GM19023 (cell line): ENCODE results near the gene NDUFB11.
"Not testable (repeated sequence)": the region's sequence is repeated elsewhere in the genome, so short reads cannot be mapped to it uniquely, and the experiment has no call there.

Experiments used
- ATAC-seq: cut with Tn5 transposase; IDR thresholded peaks from one replicate; pipeline ENCODE4 v1.9.1; 2021; ENCODE audit warnings: mild to moderate bottlenecking, moderate library complexity; ENCODE audit not compliant: unreplicated experiment

NDUFB11 gene

DNA sequence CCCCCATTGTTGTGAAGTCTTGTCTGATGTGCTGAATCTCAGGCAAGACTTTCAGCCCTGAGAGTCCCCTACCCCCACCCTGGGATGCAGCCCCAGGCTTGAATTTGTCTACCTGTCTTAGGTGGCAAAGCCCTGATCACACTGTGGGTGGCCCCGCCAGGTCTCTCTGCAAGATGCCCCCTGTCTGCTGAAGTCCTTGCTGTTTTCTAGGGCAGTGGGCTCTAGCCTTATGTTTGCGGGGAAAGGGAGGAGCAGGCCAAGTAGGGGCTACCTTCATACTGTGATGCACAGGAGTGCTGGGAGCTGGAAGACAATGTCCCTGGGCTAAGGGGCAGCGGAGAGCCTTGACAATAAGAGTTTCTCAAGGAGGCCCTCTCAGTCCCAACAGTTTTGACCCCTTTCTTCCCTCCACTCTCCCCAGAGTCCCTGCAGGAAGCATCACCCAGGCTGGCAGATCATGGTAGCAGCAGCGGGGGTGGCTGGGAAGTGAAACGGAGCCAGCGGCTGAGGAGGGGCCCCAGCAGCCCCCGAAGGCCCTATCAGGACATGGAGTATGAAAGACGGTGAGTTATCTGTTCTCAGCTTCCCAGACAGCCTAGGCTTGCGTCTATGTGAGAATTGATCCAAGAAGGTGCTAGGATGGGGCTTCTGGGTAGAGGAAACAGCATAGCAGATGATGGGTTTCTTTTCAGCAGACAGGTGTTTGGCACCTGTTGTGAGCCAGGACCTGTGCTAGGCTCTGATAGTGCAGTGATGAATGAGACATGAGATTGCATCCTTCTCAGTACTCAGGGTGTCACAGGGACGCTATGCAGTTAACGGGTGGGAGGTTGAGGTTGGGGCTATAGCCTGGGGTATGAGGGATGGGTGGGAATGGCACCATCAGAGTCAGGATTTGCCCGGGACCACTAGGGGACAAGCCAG lies 2.7 kb upstream of the NDUFB11 start:
- ATAC-seq, result no peak

DNA sequence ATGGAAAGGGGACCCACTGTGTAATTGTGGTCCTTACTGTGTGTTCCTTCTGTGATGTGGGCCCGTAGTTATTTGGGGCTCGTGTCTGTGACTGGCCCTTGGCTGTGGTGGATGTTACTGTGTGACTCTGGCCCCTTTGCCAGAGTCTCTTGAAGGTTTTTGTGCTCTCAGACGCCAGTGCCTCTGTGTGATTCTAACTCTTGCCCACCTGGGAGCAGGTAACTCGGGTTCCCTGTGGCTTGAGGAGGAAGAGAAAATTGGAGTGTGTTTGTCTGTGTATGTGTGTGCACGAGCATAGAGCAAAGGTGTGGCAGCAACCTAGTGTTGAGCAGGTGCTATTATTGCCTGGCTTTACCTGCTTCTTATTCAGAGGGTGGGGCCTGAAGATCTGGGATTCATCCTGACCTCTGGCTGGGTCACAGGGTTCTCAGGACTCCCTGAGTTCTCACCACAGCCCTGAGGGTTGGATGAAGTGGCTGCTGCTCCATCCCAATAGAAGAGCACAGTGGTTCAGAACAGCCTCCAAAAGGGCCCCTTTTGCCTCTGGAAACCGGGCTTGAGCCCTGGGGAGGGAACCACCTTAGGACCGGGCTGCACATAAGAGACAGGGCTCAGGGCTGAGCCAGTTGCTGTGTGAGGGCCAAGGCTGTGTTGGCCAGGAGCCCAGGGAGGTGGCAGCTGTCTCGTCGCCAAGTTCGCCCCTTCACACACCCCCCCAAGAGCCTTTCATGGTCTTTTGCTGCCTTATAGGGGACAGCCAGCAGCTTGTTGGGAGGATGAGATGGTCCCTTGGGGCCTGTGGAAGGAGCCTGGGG lies 1.8 kb upstream of the NDUFB11 start:
- no peak for ATAC-seq

DNA sequence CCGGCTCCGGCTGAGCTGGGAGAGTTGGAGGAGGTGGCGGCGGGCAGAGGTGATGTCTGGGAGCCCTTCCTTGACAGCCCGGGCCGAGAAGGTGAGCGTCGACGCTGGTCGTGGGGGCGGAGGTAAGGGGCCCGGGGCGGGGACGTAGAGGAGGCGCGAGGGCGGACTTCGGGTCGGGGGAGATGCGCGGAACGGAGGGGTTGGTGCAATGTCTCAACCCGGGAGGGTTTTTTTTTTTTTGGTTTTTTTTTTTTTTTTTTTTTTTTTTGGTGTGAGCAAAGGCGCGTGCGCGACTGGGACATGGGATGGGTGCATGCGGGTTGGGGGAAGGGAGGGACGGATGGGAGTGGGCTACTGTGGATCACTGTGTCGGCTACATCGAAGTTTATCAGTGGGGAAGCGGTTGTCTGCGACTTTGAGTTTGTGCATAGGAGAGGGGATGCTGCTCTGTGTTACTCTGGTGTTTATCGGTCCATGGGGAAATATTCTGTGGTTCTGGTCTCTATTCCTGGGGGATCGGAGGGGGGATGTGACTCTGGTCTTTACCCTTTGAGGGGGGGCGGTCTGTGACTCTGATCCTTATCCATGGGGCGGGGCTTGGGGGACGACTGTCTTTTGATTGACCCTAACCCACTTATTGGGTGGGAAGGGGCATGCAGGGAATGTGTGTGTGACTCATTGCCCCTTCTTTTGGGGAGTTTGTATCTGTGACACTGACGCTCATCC lies 1.1 kb upstream of the NDUFB11 start:
- peak; percentile 30 for ATAC-seq

DNA sequence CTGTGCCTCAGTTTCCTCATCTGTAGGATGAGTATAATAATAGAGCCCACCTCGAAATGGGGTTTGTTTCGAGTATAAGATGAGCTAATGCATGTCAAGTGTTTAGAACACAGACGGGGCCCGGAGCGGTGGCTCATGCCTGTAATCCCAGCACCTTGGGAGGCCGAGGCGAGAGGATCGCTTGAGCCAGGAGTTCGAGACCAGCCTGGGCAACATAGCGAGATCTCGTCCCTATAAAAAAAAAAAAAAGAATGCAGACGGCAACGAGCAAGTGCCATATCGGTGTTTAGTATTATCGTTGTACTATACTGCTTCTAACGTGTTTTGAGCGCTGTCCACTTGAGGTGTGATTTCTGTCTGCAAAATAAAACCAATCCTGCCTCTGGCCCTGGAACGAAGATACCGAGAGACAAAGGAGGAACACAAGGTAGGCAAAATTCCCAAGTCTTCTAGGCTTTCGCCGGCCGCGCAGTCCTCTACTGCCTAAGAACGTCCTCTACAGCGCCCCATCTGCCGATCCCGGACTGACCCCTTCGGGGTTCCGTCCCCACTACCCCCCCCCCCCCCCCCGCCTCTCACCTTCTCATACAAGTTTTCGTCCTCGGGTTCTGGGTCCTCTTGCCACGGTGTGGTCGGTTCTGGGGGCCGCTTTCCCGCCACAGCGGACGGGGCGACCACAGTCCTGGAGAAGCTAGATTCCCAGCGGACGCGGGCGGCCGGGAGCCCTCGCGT lies 442 bp downstream of the NDUFB11 start:
- peak; percentile 6 for ATAC-seq

DNA sequence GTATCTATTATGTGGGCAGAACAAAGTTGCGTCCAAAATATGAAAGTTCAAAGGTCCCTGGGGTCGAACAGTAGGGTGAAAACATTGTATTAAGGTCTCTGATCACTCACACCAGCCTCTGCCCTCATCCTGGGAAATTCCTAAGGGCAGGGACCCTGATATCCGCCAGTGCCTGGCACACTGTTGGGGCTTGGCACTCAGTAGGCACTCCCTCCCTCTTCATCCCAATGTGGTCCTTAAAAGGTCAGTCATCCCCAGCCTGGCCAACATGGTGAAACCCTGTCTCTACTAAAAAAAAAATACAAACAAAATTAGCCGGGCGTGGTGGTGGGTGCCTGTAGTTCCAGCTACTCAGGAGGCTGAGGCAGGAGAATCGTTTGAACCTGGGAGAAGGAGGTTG lies 6.3 kb downstream of the NDUFB11 start:
- no peak for ATAC-seq

DNA sequence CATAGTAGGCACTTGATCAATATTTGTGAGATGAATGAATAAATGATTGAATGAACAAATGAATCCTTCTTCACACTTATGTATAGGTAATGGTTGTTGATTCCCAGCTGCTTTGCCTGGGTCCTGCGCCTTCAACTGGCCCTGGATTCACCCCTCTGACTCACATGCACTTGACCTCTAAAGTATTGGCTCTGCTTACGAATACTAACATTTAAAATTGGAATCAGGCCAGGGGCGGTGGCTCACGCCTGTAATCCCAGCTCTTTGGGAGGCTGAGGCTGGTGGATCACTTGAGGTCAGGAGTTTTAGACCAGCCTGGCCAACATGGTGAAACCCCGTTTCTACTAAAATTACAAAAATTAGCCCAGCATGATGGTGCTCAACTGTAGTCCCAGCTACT lies 8.9 kb downstream of the NDUFB11 start:
- not testable (repeated sequence) for ATAC-seq

DNA sequence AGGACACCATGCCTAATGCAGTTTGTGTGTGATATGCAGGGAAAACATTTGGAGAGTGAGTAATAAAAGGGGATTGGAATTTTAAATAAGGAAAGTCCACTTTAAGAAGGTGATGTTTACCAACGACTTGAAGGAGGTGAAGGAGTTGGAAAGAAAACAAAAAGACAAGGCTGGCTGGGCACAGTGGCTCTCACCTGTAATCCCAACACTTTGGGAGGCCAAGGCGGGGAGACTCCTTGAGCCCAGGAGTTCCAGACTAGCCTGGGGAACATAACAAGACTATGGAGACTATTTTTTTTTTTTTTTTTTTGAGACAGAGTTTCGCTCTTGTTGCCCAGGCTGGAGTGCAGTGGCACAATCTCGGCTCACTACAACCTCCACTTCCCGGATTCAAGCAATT lies 11.0 kb downstream of the NDUFB11 start:
- no peak for ATAC-seq

DNA sequence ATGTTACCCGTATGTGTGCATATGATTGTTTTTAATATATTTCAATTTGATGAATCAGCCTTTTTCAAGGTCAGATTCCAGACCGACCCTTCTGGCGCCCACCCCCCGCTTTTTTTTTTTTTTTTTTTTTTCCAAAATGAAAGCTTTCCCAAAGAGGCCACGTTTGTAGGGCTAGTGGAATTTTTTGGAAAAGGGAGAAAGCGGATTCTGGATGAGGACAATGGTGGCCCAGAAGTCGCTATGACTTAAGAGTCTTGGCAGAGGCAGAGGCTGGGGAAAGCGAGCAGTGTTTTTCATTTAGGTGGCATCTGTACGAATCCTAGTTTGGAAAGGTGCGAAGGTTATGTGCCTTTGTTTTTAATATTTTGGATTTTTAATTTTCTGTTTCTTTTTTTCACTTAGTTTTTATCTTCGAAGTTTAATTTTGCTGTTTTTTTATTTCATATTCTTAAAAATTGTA lies 14.6 kb downstream of the NDUFB11 start:
- ATAC-seq, result no peak

DNA sequence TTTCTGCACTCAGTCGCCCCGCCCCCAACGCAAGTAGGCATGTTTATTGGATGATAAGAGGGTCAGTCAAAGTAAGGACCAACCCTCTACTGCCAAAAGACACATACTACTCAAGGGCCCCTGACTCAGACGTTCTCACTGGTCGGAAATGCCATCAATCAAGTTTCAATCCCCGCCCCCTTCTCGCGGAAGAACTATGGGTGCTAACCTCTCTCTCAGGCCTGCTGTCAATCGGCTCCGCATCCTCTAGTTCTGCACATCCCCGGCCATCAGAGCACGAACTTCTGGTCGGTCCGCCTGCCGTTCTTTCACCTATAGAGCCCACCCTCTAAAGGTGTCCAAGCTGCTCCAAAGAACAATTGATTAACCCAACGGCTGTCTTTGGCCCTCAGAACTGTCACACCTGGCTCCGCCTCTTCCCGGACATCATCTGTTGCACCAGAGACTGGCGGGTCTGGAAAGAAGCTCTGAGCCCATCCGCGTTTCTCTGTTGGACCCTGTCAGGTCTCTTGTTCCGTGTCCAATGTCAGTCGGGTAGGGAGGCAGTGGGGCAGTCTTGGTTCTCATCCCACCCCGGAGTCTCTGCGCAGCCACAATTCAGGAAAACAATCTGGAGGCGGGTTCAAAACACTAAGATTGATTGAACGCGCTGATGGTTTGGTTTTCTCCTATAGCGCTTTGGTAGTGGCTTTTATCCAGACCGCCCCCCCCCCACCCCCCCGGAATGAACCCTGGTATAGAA lies 15.2 kb downstream of the NDUFB11 start:
- ATAC-seq, result peak; percentile 96

DNA sequence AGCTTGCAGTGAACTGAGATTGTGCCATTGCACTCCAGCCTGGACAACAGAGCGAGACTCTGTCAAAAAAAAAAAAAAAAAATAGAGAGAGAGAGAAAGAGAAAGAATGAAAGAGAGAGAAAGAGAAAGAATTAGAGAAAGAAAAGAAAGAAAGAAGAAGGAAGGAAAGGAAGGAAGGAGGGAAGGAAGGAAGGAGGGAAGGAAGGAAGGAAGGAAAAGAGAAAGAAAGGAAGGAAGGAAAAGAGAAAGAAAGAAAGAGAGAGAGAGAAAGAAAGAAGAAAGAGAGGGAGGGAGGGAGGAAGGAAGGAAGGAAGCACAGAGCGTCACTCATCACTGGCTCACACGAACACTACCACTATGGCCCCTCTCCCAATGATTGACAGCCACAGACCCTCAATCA lies 20.0 kb downstream of the NDUFB11 start:
- ATAC-seq, result not testable (repeated sequence)

DNA sequence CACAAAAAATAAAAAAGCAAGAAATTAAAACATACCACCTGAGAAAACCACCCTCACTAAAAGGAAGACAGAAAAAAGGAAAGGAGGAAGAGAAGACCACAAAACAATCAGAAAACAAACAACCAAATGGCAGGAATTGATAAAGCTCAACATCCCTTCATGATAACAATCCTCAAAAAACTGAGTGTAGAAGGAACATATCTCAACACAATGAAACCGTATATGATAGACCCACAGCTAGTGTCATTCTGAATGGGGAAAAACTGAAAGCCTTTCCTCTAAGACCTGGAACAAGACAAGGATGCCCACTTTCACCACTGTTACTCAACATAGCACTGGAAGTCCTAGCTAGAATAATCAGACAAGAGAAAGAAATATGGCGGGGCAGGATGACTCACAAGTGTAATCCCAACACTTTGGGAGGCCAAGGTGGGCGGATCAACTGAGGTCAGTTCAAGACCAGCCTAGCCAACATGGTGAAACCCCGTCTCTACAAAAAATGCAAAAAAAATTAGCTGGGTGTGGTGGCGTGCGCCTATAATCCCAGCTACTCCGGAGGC lies 27.9 kb downstream of the NDUFB11 start:
- not testable (repeated sequence) for ATAC-seq

DNA sequence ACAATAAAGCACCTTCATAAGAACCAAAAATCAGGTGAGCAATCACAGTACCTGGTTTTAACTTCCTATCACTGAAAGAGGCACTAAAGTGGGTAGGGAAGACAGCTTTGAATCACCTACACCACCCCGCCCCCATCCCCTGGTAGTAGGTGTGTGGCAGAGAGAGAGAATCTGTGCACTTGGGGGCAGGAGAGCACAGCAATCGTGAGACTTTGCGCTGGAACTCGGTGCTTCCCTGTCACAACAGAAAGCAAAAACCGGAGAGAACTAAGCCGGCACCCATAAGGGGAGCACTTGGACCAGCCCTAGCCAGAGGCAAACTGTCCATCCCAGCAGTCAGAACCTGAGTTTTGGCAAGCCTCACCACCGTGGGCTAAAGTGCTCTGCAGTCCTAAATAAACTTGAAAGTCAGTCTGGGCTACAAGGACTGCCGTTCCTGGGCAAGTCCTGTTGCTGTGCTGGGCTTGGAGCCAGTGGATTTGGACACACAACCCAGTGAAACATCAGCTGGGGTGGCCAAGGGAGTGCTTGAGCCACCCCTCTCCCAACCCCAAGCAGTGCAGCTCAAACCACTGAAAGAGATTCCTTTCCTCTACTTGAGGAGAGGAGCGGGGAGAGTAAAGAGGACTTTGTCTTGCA lies 32.1 kb downstream of the NDUFB11 start:
- no peak for ATAC-seq

DNA sequence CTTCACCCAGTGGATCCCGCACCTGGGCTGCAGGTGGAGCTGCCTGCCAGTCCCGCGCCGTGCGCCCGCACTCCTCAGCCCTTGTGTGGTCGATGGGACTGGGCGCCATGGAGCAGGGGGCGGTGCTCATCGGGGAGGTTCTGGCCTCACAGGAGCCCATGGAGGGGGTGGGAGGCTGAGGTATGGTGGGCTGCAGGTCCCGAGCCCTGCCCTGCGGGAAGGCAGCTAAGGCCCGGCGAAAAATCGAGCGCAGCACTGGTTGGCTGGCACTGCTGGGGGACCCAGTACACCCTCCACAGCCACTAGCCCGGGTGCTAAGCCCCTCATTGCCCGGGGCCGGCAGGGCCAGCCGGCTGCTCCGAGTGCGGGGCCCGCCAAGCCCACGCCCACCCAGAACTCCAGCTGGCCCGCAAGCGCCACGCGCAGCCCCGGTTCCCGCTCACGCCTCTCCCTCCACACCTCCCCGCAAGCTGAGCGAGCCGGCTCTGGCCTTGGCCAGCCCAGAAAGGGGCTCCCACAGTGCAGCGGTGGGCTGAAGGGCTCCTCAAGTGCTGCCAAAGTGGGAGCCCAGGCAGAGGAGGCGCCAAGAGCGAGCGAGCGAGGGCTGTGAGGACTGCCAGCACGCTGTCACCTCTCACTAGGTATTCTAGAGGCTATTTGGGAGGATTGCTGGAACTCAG lies 33.4 kb downstream of the NDUFB11 start:
- ATAC-seq, result not testable (repeated sequence)

DNA sequence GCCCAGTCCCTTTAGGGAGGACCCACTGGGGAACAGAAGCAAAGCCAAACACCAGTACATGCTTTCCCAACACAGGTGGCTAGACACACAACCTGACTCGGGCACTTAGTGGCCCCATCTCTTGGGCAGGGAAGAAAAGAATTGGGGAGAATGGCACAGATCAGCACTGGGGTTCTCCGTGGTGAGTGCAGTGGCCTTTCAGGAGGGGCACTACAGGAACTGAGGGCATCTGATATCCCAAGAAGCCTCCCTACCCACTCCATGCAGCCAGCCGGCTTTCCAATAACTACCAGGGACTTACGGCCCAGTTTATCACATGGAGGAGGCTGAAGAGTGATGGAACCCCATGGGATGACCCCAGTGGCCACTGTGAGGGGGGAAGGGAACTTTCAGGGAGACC lies 43.3 kb downstream of the NDUFB11 start:
- no peak for ATAC-seq

DNA sequence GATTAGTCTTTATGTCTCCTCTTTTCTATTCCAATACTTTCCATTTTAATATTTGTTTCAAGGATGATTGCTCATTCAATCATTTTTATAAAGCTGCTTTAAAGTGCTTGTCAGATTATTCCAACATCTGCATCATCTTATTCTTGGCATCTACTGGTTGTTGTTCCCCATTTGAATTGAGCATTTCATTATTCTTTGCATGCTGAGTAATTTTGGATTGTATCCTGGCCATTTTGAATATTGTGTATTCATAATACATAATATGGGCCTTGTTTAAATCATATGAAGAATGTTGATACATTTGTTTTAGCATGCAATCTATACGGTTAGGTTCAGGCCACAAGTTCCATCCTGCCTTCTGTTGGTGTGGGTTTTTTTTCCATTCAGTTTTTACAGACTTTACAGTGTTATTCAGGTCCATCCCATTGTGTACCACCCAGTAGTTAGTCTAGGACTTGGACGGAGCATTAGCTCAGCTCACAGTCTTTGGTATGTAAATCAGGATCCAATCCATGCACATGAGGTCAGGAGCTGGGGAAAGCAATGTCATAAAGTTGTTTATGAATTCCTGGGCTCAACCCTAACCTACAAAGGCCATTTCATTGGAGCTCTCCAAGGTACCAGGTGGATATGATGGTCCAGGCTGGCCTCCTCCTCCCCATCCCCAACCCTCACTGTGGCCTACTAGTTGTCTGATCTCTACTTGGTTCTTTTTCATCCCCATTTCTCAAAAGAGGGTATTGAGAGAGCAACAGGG lies 46.0 kb downstream of the NDUFB11 start:
- no peak for ATAC-seq

DNA sequence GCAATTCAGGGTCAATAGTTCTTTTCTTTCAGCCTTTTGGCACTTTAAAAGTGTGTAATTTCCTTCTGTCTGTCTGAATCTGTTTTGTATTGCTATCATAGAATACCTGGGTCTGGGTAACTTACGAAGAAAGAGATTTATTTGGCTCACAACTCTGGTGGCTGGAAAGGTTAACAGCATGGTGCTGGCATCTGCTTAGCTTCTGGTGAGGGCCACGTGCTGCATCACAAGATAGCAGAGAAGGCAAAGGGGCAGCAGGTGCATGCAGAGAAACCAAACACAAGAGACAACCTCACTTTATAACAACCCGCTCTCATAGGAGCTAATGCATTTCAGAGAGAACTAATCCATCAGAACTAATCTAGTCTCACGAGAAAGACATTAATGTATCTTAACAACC lies 47.5 kb downstream of the NDUFB11 start:
- no peak for ATAC-seq

DNA sequence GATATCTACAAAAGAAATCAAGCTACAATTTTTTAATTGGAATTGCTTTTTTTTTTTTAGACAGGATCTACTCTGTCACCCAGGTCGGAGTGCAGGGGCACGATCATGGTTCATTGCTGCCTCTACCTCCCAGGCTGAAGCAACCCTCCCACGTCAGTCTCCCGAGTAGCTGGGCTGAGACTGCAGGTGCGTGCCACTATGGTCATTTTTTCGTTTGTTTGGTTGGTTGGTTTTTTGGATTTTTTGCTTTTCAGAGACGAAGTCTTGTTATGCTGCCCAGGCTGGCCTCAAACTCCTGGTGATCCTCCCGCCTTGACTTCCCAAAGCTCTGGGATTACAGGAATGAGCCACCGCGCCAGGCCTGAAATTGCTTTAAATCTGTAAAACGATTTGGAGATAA lies 50.6 kb downstream of the NDUFB11 start:
- ATAC-seq, result no peak

DNA sequence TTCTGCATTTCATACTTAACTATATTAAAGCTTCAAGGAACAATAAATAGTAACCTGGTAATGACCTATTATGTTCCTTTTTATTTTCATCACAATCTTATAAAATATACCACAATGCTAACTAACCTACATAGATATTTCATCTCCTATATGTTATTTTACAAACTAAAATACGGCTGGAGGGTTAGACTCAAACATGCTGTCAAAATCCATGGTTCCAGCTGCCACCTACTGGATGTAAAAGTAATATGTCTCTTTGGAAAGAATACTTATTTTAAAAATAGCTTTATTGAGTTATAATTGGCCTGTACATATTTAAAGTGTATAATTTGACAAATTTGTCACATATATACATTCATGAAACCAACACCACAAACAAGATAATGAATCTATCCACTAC lies 51.3 kb downstream of the NDUFB11 start:
- ATAC-seq, result no peak
